Activated CD8-positive, alpha-beta memory T cell treated with anti-CD3 and anti-CD28 coated beads for 1 hour (primary cell): ENCODE results near the gene KCTD17.

ENCODE experiments used
- DNase-seq, 2 donors: peaks; one replicate each; pipeline ENCODE4 v3.0.0-alpha.2; 2020; ENCODE audit warnings: low read depth in 1 of 2; ENCODE audit errors: extremely low read depth in 1 of 2

Gene KCTD17

GRCh38 chr22:37039466-37039865, 12.1 kb upstream of the KCTD17 start:
- DNase-seq, result no peak

DNA sequence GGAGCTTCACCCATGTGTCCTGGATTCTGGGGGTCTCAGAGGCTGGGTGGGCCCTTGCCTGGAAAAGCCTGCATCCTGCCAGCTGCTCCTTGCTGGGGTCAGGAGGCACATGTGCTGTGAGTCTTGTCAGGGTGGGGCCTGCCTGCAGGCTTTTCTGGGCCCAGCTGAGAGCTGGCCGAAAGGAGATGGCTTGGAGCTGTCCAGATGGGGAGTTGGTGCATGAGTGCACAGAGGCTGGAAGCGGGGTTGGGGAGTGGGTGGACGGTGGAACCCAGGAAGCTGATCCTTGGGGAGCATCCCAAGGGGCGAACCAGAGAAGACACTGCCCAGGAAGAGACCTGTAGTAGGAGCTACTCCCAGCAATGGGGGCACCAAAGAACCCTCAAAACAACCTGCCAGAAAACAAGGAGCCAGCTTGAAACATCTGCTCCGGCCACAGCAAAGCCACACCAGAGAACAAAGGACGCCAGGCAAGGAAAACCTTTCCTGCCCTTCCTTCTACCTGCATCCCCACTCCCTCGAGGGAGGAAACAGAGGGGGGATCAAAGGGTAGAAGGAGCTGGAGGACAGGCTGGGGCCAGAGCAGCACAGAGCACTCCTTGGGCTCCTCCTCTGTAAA, 8.2 kb upstream of the KCTD17 start:
- DNase-seq, result no peak

GRCh38 chr22:37043828-37044538, 7.6 kb upstream of the KCTD17 start:
- no peak for DNase-seq

DNA sequence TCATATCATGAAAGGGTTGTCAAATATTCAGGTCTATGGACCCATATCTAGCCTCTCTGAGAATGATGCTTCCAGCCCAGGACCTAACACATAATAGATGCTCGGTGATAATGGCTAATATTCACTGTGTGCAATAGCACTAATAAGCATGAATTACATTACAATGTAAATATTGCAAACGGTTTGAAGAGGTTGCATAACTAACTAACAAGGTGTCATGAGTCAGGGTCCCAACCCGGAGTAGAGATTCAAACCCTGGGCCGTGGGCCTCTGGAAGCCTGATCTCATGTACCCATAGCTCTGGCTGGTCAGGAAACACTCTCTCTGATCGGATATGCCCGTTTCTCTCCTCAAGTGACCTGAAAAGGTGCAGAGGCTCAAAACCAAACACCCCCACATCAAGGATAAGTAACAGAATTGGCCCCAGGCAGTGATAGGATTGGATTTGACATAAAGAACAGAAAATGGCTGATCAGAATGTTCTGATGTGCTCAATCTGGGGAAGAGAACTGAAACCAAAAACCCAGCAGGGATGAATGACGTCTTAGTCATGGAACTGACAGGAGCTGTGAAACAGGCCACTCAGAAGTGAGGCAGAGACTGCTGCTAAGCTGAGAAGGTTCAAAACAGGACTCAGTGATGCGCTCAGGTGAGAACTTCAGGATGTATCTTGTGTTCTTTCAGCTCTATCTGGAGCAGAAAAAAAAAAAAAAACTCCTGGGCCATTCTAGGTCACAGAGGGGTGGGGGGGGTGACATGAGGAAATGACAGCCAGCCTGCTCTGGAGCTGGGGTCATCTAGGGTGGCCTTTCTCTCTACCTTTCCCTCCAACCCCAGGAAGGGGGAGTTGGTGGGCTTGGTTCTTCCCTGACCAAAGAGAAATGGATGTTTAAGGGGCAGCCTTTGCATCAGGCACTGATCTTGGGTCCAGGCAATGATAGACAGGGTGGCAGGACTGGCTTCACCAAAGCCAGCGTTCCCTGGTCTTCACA, 6.6 kb upstream of the KCTD17 start:
- DNase-seq, result no peak

GRCh38 chr22:37045958-37046357, 5.6 kb upstream of the KCTD17 start:
- DNase-seq, result no peak

GRCh38 chr22:37046589-37046988, 5.0 kb upstream of the KCTD17 start:
- DNase-seq, result no peak

- DNase-seq, result no peak
Measured at GRCh38 chr22:37047006-37047405, 4.5 kb upstream of the KCTD17 start.

GRCh38 chr22:37048133-37048532, 3.4 kb upstream of the KCTD17 start:
- no peak for DNase-seq

DNA sequence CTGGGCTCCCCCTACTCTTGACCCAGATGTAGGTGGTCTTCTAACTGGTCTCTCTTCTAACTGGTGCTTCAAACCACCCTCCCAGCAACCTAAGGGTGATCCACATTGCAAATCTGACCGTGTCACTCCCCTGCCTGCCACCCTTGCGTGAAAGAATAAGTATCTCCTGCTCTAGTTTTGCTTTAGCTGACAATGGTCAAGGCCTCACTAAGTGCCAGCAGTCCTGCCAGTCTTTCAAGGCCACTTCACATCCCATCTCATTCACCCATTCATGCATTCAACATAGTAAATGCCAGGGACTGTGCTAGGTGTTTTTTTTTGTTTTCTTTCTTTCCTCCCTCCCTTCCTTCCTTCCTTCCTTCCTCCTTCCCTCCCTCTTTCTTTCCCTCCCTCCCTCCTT, 2.3 kb upstream of the KCTD17 start:
- DNase-seq, result no peak

- no peak for DNase-seq
Measured at GRCh38 chr22:37050913-37051312, 629 bp upstream of the KCTD17 start.

- DNase-seq, result no peak
Measured at GRCh38 chr22:37052386-37053309, 1.1 kb downstream of the KCTD17 start.

DNA sequence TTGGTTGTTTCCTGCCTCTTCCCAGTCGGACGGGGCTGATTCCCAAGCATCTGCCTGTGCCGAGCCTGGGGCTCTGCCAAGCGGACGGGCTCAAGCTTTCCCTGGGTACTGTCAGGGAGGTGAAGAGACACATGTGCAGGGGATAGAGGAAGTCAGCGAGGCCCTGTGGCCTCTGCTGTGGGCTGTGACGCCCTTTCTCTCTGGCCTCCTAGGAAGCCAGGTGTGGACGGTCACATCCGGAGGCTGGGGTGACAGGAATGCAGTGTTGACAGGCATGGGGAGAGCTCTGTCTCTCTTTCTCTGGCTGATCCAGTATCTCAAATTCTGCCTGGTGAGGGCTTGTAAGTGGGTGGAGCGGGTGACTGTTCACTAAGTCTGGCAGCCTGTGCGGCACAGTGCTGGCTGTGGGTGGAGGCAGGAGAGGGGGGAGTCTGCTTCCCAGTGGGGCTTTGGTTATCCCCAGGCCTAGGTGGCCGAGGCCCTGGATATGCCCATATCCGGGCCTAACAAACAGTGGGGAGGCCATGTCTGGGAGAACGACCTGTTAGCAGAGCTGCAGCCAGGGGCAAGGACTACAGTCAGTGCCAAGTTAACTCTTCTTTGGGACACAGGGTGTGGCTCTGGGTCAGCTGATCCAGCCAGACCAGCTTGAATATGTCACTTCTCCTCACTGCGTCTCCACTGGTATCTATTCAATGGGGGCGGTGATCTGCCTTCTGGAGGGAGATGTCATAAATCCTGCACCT, 1.9 kb downstream of the KCTD17 start:
- no peak for DNase-seq

DNA sequence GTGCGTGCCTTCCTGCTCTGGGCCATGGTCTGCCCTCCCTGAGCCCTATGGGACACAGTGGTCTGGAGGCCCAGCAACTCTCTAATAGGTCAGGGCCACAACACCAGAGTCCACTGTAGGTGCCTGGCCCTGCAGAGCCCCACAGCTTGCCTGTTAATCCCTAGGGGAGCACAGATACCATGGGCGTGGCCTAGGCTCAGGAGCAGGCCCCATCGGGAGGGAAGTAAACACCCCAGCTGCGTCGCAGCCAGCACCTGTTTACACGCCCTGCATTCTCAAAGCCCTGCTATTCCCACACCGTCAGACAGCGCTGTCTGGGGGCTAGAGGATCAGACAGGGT, 2.5 kb downstream of the KCTD17 start:
- DNase-seq, result no peak

- DNase-seq, result no peak
Measured at GRCh38 chr22:37054600-37055365, 3.2 kb downstream of the KCTD17 start.

- DNase-seq, result no peak
Measured at GRCh38 chr22:37056246-37056645, 4.7 kb downstream of the KCTD17 start.

GRCh38 chr22:37057226-37057625, 5.7 kb downstream of the KCTD17 start:
- DNase-seq, result no peak

GRCh38 chr22:37057796-37058510, 6.4 kb downstream of the KCTD17 start:
- DNase-seq, result no peak

GRCh38 chr22:37058917-37059701, 7.6 kb downstream of the KCTD17 start:
- no peak for DNase-seq
